ENCODE measurements around the gene PFN1.

DNA sequence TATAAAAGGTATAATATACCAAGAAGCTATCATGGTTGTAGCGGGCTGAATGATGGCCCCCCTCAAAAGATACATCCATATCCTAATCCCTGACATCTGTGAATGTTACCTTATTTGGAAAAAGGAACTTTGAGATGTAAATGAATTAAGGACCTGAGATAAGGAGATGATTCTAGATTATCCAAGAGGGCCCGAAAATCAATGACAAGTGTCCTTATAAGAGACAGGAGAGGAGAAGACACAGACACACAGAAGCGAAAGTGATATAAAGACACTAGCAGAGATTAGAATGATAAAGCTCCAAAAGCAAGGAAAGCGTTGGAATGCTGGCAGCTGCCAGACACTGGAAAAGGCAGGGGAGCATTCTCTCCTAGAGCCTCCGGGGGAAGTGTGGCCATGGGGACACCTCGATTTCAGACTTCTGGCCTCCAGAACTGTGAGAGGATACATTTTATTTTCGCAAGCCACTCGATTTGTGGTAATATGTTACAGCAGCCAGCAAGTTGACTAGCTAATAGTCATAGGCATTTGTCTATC lies 28.8 kb downstream of the PFN1 start:
- TF ChIP-seq, protein P1, sequence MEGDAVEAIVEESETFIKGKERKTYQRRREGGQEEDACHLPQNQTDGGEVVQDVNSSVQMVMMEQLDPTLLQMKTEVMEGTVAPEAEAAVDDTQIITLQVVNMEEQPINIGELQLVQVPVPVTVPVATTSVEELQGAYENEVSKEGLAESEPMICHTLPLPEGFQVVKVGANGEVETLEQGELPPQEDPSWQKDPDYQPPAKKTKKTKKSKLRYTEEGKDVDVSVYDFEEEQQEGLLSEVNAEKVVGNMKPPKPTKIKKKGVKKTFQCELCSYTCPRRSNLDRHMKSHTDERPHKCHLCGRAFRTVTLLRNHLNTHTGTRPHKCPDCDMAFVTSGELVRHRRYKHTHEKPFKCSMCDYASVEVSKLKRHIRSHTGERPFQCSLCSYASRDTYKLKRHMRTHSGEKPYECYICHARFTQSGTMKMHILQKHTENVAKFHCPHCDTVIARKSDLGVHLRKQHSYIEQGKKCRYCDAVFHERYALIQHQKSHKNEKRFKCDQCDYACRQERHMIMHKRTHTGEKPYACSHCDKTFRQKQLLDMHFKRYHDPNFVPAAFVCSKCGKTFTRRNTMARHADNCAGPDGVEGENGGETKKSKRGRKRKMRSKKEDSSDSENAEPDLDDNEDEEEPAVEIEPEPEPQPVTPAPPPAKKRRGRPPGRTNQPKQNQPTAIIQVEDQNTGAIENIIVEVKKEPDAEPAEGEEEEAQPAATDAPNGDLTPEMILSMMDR (IDR thresholded peaks at IDR 0.05; ENCODE audit: insufficient read depth, low read length) = no peak
- TF ChIP-seq POLR2AphosphoS5 (IDR thresholded peaks at IDR 0.05; ENCODE audit: low read depth) (no peak), REST (IDR thresholded peaks at IDR 0.05; ENCODE audit: insufficient replicate concordance, low read depth) (no peak), GABPA (IDR thresholded peaks at IDR 0.05; ENCODE audit: low read depth) (no peak)
